SK-N-SH treated with all-trans-retinoic acid at 6 μM for 48 hours (cell line): ENCODE results near the gene CCL16.

Experiments used
- OSR1 ChIP-seq: fragments of 250-450 bp; sonication (Bioruptor Pico); IDR thresholded peaks from 2 replicates; pipeline ENCODE4 v1.8.0; 2022; ENCODE audit warnings: moderate library complexity, mild to moderate bottlenecking, inconsistent platforms
- PPARA ChIP-seq: fragments of 250-450 bp; sonication (Bioruptor Pico); IDR thresholded peaks from 2 replicates; pipeline ENCODE4 v1.5.0; 2020; ENCODE audit warnings: mild to moderate bottlenecking, borderline replicate concordance

GRCh38 chr17:35943537-35943936, 37.8 kb downstream of the CCL16 start, which contains the start of gene LYZL6:
- no peak for TF ChIP-seq PPARA (CRISPR knock-in tag)
- no peak for TF ChIP-seq OSR1
